HG03442 (cell line): ENCODE results near the gene BCAS3.

Experiments
- ATAC-seq: cut with Tn5 transposase; IDR thresholded peaks from one replicate; pipeline ENCODE4 v1.9.1; 2021; ENCODE audit warnings: mild to moderate bottlenecking, moderate library complexity; ENCODE audit not compliant: unreplicated experiment

BCAS3 gene

GRCh38 chr17:61325382-61326073 is 647.9 kb downstream of the BCAS3 start:
- no peak for ATAC-seq

- no peak for ATAC-seq
These were observed 648.7 kb downstream of the BCAS3 start for GRCh38 chr17:61326330-61326729.

GRCh38 chr17:61328351-61328750 is 650.7 kb downstream of the BCAS3 start:
- ATAC-seq = no peak

GRCh38 chr17:61330174-61331150 is 652.8 kb downstream of the BCAS3 start:
- no peak for ATAC-seq

- no peak for ATAC-seq
These were observed 653.5 kb downstream of the BCAS3 start for GRCh38 chr17:61331178-61331577.

GRCh38 chr17:61331886-61332285 is 654.2 kb downstream of the BCAS3 start:
- no peak for ATAC-seq

- no peak for ATAC-seq
These were observed 655.5 kb downstream of the BCAS3 start for GRCh38 chr17:61333136-61333535.

- ATAC-seq = no peak
These were observed 657.0 kb downstream of the BCAS3 start for GRCh38 chr17:61334673-61335072.

- ATAC-seq = no peak
These were observed 657.6 kb downstream of the BCAS3 start for GRCh38 chr17:61335105-61335844.

GRCh38 chr17:61335845-61336655 is 658.4 kb downstream of the BCAS3 start:
- no peak for ATAC-seq

- no peak for ATAC-seq
These were observed 659.6 kb downstream of the BCAS3 start for GRCh38 chr17:61337290-61337689.

GRCh38 chr17:61338000-61338798 is 660.5 kb downstream of the BCAS3 start:
- no peak for ATAC-seq

- no peak for ATAC-seq
These were observed 661.3 kb downstream of the BCAS3 start for GRCh38 chr17:61338874-61339478.

- ATAC-seq = no peak
These were observed 663.0 kb downstream of the BCAS3 start for GRCh38 chr17:61340431-61341209.

GRCh38 chr17:61343576-61343975 is 665.9 kb downstream of the BCAS3 start:
- ATAC-seq = no peak

- no peak for ATAC-seq
These were observed 667.4 kb downstream of the BCAS3 start for GRCh38 chr17:61345061-61345460.

GRCh38 chr17:61345825-61346666 is 668.4 kb downstream of the BCAS3 start:
- no peak for ATAC-seq

GRCh38 chr17:61349350-61349749 is 671.7 kb downstream of the BCAS3 start:
- ATAC-seq = no peak
